ENCODE data around the gene ZFC3H1.

The ZFC3H1 gene

GRCh38 chr12:71638499-71638898 lies 25.1 kb downstream of the ZFC3H1 start:
- no peak for DNase-seq (ENCODE audit: low spot score)

- DNase-seq (ENCODE audit: low spot score): peak; percentile 55
Observed at GRCh38 chr12:71636704-71637115, 26.9 kb downstream of the ZFC3H1 start.

GRCh38 chr12:71627438-71628002 lies 36.1 kb downstream of the ZFC3H1 start:
- no peak for DNase-seq (ENCODE audit: low spot score)

GRCh38 chr12:71626768-71627167 lies 36.9 kb downstream of the ZFC3H1 start:
- no peak for DNase-seq (ENCODE audit: low spot score)

GRCh38 chr12:71626098-71626497 lies 37.5 kb downstream of the ZFC3H1 start:
- no peak for DNase-seq (ENCODE audit: low spot score)

- no peak for DNase-seq (ENCODE audit: low spot score)
Observed at GRCh38 chr12:71625476-71625875, 38.2 kb downstream of the ZFC3H1 start.

- DNase-seq (ENCODE audit: low spot score): no peak
Observed at GRCh38 chr12:71621938-71622337, 41.7 kb downstream of the ZFC3H1 start.

- DNase-seq (ENCODE audit: low spot score): no peak
Observed at GRCh38 chr12:71610031-71610795, 53.4 kb downstream of the ZFC3H1 start.

- no peak for DNase-seq (ENCODE audit: low spot score)
Observed at GRCh38 chr12:71607494-71608330, 55.9 kb downstream of the ZFC3H1 start.

GRCh38 chr12:71605039-71605438 lies 58.6 kb downstream of the ZFC3H1 start:
- DNase-seq (ENCODE audit: low spot score): no peak

GRCh38 chr12:71602761-71603577 lies 60.7 kb downstream of the ZFC3H1 start:
- DNase-seq (ENCODE audit: low spot score): no peak

- no peak for DNase-seq (ENCODE audit: low spot score)
Observed at GRCh38 chr12:71601546-71601945, 62.1 kb downstream of the ZFC3H1 start.

- DNase-seq (ENCODE audit: low spot score): no peak
Observed at GRCh38 chr12:71599210-71599609, 64.4 kb downstream of the ZFC3H1 start.

- DNase-seq (ENCODE audit: low spot score): no peak
Observed at GRCh38 chr12:71594214-71594948, 69.3 kb downstream of the ZFC3H1 start.

GRCh38 chr12:71592841-71593240 lies 70.8 kb downstream of the ZFC3H1 start:
- no peak for DNase-seq (ENCODE audit: low spot score)

- no peak for DNase-seq (ENCODE audit: low spot score)
Observed at GRCh38 chr12:71591601-71592000, 72.0 kb downstream of the ZFC3H1 start.

- no peak for DNase-seq (ENCODE audit: low spot score)
Observed at GRCh38 chr12:71589478-71589881, 74.2 kb downstream of the ZFC3H1 start.

- no peak for DNase-seq (ENCODE audit: low spot score)
Observed at GRCh38 chr12:71587012-71587411, 76.6 kb downstream of the ZFC3H1 start.

- DNase-seq (ENCODE audit: low spot score): no peak
Observed at GRCh38 chr12:71585218-71585617, 78.4 kb downstream of the ZFC3H1 start.

GRCh38 chr12:71584356-71584755 lies 79.3 kb downstream of the ZFC3H1 start:
- DNase-seq (ENCODE audit: low spot score): no peak

GRCh38 chr12:71582925-71583324 lies 80.7 kb downstream of the ZFC3H1 start:
- no peak for DNase-seq (ENCODE audit: low spot score)

Data from D341Med (cell line).